GM19452 (cell line): ENCODE measurements around the gene LTBR.
A peak's percentile ranks its signal among the peaks of the same experiment; 100 is the strongest.
"Not testable (repeated sequence)": the region's sequence is repeated elsewhere in the genome, so short reads cannot be mapped to it uniquely, and the experiment has no call there.

ENCODE experiments used
- ATAC-seq: cut with Tn5 transposase; IDR thresholded peaks from one replicate; pipeline ENCODE4 v1.9.1; 2021; ENCODE audit not compliant: unreplicated experiment

LTBR gene

GRCh38 chr12:6424008-6424347 lies 40.0 kb downstream of the LTBR start:
- no peak for ATAC-seq

- ATAC-seq, result no peak
These were observed 40.9 kb downstream of the LTBR start for GRCh38 chr12:6424866-6425265.

- no peak for ATAC-seq
These were observed 41.9 kb downstream of the LTBR start for GRCh38 chr12:6425590-6426531.

GRCh38 chr12:6426882-6427671 lies 43.1 kb downstream of the LTBR start:
- ATAC-seq, result peak; percentile 73

- not testable (repeated sequence) for ATAC-seq
These were observed 43.8 kb downstream of the LTBR start for GRCh38 chr12:6427796-6428195.

- ATAC-seq, result no peak
These were observed 44.4 kb downstream of the LTBR start for GRCh38 chr12:6428326-6428725.

- no peak for ATAC-seq
These were observed 46.4 kb downstream of the LTBR start for GRCh38 chr12:6430124-6430989.

GRCh38 chr12:6432991-6433390 lies 49.0 kb downstream of the LTBR start:
- no peak for ATAC-seq

- no peak for ATAC-seq
These were observed 50.5 kb downstream of the LTBR start for GRCh38 chr12:6434205-6435140.

GRCh38 chr12:6435961-6436715 lies 52.2 kb downstream of the LTBR start:
- ATAC-seq, result no peak

GRCh38 chr12:6437586-6437985 lies 53.6 kb downstream of the LTBR start:
- no peak for ATAC-seq

- ATAC-seq, result no peak
These were observed 54.4 kb downstream of the LTBR start for GRCh38 chr12:6438345-6438744.

- no peak for ATAC-seq
These were observed 56.4 kb downstream of the LTBR start for GRCh38 chr12:6440391-6440790.
